ENCODE results near the gene MAN1C1. TPM values are rescaled to one million over a fixed set of nuclear protein-coding genes. Genes with fewer than 3 reads are reported as not detected.

Gene MAN1C1
- total RNA-seq, 2 donors from 2014 or later, result 22.8 to 34.4 TPM

DNA sequence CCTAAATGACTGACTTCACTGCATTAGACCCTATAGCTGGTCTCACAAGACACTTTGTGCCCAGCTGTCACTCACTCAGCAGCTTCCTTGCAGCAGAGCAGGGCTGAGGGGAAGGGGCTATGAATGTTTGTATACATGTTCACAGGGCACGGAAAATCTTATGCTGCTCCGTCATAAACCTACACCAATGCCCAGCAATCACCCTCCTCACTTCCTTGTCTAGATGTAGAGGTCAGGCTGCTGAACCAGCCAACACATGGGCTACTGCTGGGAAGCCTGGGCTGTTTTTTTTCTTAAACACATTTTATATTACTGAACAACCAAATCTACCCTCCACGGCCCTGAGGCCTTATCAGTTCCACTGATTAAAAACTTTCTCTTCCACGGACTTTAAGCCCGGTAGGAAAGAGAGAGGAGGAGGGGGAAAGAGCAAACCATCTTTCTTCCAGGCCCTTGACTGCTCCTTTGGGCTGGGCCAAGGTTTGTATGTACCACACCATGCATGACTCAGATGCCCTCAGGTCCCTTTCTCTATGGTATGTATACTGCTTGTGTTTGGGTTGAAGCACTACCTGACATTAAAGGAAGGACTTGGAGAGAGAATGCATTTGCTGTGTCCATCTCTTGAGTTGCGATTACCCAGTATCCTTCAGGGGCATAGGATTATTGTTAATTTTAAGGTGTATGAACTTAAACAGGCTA is 215.9 kb downstream of the MAN1C1 start:
- Histone ChIP-seq H3K27me3 (replicated peaks; ENCODE audit: insufficient read depth) (no peaks in the 10 kb centered on the region), H3K9me3 (no peaks in the 10 kb centered on the region), H3K4me3 (no peak overlapping the region), H3K4me1 (replicated peaks) (peaks cover 9% of the 10 kb centered on the region), H3K36me3 (peaks cover 10 to 45% of the 10 kb centered on the region in 2 donors), H3K27ac (no peak overlapping the region)
- no peak for DNase-seq (ENCODE audit: low spot score)
- TF ChIP-seq POLR2AphosphoS5 (IDR thresholded peaks at IDR 0.05), result no peak
- no peak for TF ChIP-seq POLR2A (IDR thresholded peaks at IDR 0.05)
- TF ChIP-seq, protein P1, sequence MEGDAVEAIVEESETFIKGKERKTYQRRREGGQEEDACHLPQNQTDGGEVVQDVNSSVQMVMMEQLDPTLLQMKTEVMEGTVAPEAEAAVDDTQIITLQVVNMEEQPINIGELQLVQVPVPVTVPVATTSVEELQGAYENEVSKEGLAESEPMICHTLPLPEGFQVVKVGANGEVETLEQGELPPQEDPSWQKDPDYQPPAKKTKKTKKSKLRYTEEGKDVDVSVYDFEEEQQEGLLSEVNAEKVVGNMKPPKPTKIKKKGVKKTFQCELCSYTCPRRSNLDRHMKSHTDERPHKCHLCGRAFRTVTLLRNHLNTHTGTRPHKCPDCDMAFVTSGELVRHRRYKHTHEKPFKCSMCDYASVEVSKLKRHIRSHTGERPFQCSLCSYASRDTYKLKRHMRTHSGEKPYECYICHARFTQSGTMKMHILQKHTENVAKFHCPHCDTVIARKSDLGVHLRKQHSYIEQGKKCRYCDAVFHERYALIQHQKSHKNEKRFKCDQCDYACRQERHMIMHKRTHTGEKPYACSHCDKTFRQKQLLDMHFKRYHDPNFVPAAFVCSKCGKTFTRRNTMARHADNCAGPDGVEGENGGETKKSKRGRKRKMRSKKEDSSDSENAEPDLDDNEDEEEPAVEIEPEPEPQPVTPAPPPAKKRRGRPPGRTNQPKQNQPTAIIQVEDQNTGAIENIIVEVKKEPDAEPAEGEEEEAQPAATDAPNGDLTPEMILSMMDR (IDR thresholded peaks at IDR 0.05), result no peak
- 85% methylated on average over 6 of the region's 6 CpGs for WGBS
- intact Hi-C loops (cut with DNase I), result no loop called here

DNA sequence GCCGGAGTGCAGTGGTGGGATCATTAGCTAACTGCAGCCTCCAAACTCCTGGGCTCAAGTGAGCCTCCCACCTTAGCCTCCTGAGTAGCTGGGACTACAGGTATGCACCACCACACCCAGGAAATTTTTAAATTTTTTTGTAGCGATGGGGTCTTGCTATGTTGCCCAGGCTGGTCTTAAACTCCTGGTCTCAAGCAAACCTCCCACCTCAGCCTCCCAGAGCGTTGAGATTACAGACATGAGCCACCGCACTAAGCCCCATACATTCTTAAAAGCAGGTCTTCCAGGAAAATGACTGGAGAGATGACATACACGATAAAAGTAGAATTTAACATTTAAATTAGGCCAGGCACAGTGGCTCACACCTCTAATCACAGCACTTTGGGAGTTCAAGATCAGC is 216.6 kb downstream of the MAN1C1 start:
- Histone ChIP-seq H3K9me3 (no peaks in the 10 kb centered on the region), H3K36me3 (peaks cover 10 to 38% of the 10 kb centered on the region in 2 donors), H3K27ac (no peak overlapping the region), H3K27me3 (replicated peaks; ENCODE audit: insufficient read depth) (no peaks in the 10 kb centered on the region), H3K4me1 (replicated peaks) (peaks cover 10% of the 10 kb centered on the region), H3K4me3 (no peak overlapping the region)
- intact Hi-C loops (cut with DNase I), result no loop called here
- TF ChIP-seq POLR2A (IDR thresholded peaks at IDR 0.05), result no peak
- no peak for TF ChIP-seq POLR2AphosphoS5 (IDR thresholded peaks at IDR 0.05)
- WGBS, result 98% methylated on average over 5 of the region's 5 CpGs
- DNase-seq (ENCODE audit: low spot score), result no peak

Other genes with a start within 250 kb of the MAN1C1 start
- gene RHCE, start 196.0 kb upstream of the MAN1C1 start, total RNA-seq, result 1 to 10 TPM; 2.4 to 3.9 TPM
- gene MACO1, start 185.9 kb upstream of the MAN1C1 start, total RNA-seq, result 10 to 100 TPM; 25.5 to 31.0 TPM
- 10 to 100 TPM; 37.8 to 56.3 TPM for gene LDLRAP1, start 73.2 kb upstream of the MAN1C1 start, total RNA-seq
- 10 to 100 TPM; 89.7 to 90.0 TPM for gene SELENON, start 183.4 kb downstream of the MAN1C1 start, total RNA-seq
- 100 to 1,000 TPM in 1 of 2 donors, 10 to 100 TPM in 1; 82.2 to 112 TPM for gene MTFR1L, start 203.2 kb downstream of the MAN1C1 start, total RNA-seq
- gene AUNIP, start 242.7 kb downstream of the MAN1C1 start, total RNA-seq, result 1 to 10 TPM in 1 of 2 donors, under 1 TPM in 1; 0.32 to 4.3 TPM